SK-N-SH (cell line): ENCODE results near the gene NIPAL3.

ENCODE experiments used
- EP300 ChIP-seq, 2 experiments: IDR thresholded peaks; 2 replicates each; pipeline versions ENCODE4 v1.4.0 to v1.6.1; 2012; ENCODE audit warnings: borderline replicate concordance in 1 of 2, low read depth in 1 of 2, low read length in 1 of 2
- JUND ChIP-seq: IDR thresholded peaks from 2 replicates; pipeline ENCODE4 v1.4.0; 2012
- REST ChIP-seq: IDR thresholded peaks from 2 replicates; pipeline ENCODE4 v1.6.1; 2012; ENCODE audit warnings: mild to moderate bottlenecking, low read depth, low read length, moderate library complexity
- TF ChIP-seq, protein P1 (sequence below): fragments of 200-600 bp; sonication (generic); IDR thresholded peaks from 2 replicates; pipeline ENCODE4 v1.6.1; 2017; ENCODE audit warnings: antibody characterized with exemption, mild to moderate bottlenecking, moderate library complexity

GRCh38 chr1:24508911-24509310, 93.3 kb downstream of the NIPAL3 start:
- TF ChIP-seq, protein P1, sequence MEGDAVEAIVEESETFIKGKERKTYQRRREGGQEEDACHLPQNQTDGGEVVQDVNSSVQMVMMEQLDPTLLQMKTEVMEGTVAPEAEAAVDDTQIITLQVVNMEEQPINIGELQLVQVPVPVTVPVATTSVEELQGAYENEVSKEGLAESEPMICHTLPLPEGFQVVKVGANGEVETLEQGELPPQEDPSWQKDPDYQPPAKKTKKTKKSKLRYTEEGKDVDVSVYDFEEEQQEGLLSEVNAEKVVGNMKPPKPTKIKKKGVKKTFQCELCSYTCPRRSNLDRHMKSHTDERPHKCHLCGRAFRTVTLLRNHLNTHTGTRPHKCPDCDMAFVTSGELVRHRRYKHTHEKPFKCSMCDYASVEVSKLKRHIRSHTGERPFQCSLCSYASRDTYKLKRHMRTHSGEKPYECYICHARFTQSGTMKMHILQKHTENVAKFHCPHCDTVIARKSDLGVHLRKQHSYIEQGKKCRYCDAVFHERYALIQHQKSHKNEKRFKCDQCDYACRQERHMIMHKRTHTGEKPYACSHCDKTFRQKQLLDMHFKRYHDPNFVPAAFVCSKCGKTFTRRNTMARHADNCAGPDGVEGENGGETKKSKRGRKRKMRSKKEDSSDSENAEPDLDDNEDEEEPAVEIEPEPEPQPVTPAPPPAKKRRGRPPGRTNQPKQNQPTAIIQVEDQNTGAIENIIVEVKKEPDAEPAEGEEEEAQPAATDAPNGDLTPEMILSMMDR = no peak
- no peak for TF ChIP-seq JUND
- no peak for TF ChIP-seq REST
- no peak for TF ChIP-seq EP300 (IDR thresholded peaks at IDR 0.05; ENCODE audit: borderline replicate concordance in 1 of 2, low read depth in 1 of 2, low read length in 1 of 2)
